HG03354 (cell line): ENCODE results near the gene SLC9B1.
A peak's percentile ranks its signal among the peaks of the same experiment; 100 is the strongest.
"Not testable (repeated sequence)": the region's sequence is repeated elsewhere in the genome, so short reads cannot be mapped to it uniquely, and the experiment has no call there.

Experiments used
- ATAC-seq: cut with Tn5 transposase; IDR thresholded peaks from one replicate; pipeline ENCODE4 v1.9.1; 2021; ENCODE audit warnings: mild to moderate bottlenecking; ENCODE audit not compliant: unreplicated experiment, poor library complexity, severe bottlenecking

Gene SLC9B1

DNA sequence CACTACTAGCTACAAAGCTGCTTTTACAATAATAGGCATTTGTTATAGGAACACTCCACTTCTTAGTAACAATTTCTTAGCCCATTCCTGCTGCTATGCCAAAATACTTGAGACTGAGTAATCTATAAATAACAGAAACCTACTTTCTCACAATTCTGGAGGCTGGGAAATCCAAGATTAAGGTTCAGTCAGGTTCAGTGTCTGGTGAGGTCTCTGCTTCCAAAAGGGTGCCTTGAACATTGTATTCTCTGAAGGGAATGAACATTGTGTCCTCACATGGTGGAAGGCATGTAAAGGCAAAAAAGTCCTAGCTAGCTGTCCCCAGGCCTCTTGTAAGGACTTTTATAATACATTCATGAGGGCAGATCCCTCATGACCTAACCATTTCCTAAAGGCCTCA is 7.0 kb downstream of the SLC9B1 start:
- ATAC-seq = no peak

DNA sequence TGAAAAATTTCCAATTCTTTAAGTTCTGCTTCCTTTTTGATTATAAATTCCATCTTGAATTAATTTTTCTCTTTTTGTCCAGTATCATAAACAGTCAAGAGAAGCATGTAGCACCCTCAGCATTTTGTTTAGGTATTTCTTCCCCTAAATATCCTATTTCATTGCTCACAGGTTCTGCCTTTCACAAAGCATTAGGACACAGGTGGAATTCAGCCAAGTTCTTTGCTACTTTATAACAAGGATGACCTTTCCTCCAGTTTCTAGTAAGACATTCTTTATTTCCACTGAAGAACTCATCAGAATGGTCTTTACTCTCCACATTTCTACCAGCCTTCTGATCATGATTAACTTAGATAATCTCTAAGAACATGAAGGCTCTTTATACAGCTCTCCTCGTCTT is 7.4 kb downstream of the SLC9B1 start:
- no peak for ATAC-seq

DNA sequence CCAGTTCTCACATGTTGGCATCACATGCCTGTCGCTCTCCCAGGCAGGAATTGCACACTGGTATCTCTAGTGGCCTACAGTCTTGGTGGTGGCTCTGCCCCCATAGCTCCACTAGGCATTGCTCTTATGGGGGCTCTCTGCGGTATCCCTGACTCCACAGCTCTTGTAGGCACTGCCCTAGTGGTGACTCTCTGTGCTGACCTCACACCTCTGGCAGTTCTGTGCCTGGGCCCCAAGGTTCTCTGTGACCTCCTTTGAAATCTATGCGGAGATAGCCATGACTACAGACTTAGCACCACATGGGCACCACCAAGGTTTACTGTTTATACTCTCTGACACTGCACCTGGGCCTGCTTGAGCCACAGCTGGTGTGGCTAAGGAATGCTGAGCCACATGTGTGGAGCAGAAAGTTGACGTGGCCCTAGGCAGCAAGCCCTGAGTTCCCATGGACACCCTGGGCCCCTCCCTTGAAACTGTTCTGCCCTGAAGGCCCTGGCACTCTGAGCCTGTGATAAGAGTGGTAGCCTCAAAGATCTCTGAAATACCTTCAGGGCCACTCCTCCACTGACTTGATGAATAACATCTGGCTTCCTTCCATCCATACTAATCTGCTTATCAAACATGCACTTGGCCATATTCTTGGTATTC is 8.0 kb downstream of the SLC9B1 start:
- no peak for ATAC-seq

DNA sequence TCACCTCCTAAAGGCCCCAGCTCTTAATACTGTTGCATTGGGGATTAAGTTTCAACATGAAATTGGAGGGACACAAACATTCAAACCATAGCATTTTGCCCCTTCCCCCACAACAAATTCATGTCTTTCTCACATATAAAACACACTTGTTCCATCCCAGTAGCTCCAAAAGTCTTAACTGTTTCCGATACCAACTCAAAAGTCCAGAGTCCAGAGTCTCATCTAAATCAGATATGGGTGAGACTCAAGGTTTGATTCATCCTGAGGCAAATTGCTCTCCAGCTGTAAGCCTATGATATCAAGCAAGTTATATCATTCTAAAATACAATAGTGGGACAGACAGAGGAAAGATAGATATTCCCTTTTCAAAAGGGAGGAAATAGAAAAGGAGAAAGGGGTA is 8.7 kb downstream of the SLC9B1 start:
- no peak for ATAC-seq

DNA sequence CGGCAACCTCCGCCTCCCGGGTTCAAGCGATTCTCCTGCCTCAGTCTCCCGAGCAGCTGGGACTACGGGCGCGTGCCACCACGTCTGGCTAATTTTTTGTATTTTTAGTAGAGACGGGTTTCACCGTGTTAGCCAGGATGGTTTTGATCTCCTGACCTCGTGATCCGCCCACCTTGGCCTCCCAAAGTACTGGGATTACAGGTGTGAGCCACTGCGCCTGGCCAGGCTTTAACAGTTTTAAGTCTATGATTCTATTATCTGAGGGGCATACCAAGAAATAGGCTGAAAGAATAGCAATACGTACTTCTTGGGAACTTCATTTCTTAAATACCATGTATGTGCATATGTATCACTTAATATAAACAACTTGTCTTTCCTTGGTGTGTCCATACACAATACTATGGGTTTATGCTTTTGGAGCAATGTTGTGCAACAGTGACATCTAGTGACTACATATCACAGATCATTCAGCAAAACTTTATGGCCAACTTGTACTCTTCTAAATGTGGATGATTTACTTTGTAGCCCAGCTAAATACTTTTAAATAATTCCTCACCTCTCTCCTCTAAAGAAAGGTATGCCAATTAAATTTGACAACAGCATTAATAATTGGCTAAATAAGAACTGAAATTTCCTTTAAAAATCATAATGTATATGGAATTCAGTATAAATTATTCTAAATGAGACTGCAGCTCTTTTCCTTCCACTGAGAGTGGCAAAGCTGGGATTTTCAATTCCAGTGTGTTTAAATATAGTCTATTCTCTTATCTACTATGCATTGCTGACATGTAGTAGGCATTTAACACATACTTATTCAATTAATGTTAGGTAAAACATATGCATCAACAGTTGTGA is 10.4 kb downstream of the SLC9B1 start:
- peak; percentile 91 for ATAC-seq

DNA sequence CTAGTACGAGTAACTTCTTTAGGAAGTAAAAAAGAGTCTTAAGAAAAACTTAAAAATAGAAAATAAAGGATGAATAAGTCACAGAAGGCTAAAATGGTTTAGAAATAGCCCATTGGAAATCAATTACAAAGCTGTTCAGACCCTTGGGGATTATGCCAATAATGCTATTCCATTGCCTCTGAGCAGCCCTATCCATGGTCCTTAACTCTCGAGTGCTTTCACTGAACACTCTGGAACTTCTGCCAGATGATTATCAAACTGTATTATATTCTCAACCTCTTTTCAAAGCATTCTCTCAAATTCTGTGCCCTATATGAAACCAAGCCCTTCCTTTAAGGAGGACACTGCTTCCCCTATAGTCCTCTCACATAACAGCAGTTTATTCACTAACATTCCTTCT is 17.0 kb downstream of the SLC9B1 start:
- no peak for ATAC-seq

DNA sequence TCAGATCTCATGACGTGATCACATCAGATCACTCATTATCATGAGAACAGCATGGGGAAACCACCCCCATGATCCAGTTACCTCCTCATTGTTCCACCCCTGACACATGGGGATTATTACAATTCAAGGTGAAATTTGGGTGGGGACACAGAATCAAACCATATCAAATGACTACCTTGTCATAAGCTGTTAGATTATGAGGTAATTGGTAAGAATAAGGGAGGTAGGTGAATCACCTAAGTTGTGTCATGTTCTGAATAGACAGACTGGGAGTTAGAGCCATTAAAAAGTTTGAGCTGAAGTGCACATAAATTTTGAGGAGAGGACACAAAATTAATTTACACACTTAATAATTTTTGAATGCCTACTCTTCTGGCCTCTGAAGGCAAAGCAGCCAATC is 24.7 kb downstream of the SLC9B1 start:
- ATAC-seq = no peak

DNA sequence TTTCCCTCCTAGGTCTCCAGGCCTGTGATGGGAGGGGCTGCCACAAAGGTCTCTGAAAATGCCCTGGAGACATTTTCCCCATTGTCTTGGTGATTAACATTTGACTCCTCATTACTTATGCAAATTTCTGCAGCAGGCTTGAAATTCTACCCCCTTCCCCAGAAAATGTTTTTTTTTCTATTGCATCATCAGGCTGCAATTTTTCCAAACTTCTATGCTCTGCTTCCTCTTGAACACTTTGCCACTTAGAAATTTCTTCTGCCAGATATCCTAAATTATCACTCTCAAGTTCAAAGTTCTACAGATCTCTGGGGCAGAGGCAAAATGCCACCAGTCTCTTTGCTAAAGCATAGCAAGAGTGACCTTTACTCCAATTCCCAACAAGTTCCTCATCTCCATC is 25.5 kb downstream of the SLC9B1 start:
- ATAC-seq = not testable (repeated sequence)

DNA sequence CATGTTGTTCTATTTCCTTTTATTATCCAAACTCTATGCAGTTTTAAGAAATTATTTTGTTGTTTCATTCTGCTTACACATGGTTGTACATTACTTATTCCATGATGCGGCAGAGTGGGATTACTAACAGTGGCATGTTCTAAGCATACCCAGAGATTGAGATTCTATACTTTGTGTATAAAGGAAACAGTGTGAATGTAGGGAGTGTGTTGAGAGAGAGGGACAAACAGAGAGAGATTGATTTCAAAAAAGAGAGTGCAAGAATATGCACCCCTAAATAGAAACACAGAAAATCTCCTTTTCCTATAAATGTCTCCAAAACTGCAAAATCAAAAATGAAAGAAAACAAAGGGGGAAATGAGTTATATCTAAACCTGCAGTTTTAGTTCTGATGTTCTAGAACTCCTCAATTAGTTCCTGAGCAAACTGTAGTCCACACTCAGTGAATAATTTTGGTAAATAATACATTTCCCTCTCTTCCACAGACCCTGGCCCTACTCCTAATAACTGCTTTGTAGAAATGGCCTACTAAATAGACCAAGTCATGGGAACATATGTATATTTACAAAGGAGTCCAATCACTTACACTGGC is 31.0 kb downstream of the SLC9B1 start:
- ATAC-seq = no peak

DNA sequence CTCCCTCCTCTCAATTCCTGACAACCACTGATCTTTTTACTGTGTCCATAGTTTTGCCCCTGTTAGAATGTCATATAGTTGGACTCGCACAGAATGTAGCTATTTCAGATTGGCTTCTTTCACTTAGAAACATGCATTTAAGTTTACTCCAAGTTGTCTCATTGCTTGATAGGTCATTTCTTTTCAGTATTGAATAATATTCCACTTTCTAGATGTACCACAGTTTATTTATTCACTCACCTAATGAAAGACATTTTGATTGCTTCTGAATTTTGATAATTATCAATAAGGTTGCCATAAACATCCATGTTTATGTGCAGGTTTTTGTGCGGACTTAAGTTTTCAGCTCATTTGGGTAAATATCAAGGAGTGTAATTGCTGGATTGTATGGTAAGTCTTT is 38.5 kb downstream of the SLC9B1 start:
- no peak for ATAC-seq

DNA sequence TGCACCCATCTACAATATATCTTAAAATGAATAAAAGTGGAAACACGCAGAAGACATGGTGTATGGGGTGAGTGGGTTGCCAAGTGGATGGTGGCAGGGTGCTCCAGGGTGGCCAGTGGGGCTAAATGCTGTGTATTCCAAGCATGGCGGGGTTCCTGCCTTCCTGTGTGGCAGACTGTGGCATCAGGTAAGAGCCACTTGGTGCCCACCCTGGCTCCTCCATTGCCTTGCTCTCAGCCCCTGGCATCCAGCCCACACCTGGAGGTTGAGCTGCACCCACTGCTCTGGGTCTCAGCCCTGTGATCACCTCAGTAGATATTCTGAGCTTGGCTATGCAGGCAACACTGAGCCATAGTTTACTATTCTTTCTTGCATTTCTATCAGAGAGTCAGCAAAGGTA is 57.7 kb downstream of the SLC9B1 start:
- ATAC-seq = not testable (repeated sequence)

DNA sequence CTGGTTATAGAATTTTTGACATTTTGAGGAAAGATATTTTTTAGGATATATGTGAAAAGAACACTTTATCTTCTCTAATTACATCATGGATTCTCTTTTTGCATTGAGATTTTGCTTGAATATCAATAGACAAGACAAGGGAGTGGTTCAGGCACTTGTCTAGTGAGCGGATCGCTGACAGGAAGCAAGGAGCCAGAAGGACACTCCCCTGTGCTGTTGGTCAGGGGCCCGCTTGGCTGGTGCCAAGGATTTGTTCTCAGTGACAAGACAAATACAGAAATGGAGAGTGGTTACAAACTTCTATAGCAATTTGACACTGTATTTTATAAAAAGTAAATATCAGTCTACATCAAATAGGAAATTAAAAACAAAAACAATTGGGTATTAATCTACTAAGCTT is 60.0 kb downstream of the SLC9B1 start:
- ATAC-seq = no peak

DNA sequence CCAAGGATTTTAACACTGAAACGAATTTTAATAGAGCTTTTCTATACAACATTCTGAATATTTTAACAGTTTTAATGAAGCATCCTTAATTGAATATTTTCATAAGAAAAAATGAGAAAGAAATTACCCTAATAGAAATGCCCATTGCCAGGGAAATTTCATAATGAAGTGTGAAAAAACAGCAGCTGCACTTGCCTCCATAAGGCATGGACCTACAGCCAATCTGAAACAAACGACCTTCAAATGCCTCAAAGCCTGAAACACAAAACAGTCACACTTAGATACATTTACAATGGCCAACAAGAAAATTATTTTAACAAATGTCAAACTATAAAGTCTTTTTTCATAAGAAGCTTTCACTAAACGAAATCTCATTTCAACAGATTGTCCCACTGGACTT is 74.4 kb downstream of the SLC9B1 start:
- no peak for ATAC-seq

DNA sequence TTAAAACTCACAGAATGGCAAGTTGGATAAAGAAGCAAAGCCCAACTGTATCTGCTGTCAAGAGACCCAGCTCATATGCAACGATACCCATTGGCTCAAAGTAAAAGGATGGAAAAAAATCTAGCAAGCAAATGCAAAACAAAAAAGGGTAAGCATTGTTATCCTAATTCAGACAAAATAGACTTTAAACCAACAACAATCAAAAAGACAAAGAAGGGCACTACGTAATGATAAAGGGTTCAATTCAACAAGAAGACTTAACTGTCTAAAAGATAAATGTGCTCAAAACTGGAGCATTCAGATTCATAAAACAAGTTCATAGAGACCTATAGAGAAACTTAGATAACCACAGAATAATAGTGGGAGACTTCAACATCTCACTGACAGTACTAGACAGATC is 81.4 kb downstream of the SLC9B1 start:
- ATAC-seq = not testable (repeated sequence)

DNA sequence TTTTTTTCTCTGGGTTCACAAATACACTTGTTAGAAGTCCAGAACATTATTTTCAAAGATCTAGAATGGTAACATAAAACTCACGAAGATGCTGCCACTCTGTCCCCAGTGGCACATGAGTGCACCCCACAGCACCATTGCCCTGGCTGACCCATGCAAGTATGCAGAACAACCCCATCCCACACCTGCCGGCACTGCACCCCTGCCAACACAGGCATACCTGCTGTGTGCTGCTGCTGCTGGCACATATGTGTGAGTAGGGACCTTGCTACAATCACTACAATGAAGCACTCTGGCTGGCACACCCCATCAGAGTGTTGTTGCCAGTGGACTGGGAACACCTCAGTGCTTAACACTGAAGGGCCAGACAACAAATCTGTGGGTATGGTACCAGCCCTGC is 83.8 kb downstream of the SLC9B1 start:
- no peak for ATAC-seq

DNA sequence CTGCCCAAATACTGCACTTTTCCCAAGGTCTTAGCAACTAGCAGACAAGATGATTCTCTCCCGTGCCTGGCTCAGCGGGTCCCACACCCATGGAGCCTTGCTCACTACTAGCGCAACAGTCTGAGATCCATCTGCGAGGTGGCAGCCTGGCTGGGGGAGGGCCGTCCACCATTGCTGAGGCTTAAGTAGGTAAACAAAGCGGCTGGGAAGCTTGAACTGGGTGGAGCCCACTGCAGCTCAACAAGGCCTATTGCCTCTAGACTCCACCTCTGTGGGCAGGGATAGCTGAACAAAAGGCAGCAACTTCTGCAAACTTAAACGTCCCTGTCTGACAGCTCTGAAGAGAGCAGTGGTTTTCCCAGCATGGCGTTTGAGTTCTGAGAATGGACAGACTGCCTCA is 99.8 kb downstream of the SLC9B1 start:
- ATAC-seq = not testable (repeated sequence)

DNA sequence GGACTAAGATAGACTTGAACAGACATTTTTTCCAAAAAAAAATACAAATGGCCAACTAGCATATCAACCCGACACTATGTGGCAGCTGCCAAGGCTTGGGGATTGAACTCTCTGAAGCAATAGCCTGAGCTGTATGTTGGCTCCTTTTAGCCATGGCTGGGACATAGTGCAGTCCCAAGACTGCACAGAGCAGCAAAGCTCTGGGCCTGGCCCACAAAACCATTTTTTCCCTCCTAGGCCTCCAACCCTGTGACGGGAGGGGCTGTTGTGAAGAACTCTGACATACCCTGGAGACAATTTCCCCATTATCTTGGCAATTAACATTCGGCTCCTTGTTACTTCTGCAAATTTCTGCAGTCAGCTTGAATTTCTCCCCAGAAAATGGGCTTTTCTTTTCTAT is 100.6 kb downstream of the SLC9B1 start:
- no peak for ATAC-seq

DNA sequence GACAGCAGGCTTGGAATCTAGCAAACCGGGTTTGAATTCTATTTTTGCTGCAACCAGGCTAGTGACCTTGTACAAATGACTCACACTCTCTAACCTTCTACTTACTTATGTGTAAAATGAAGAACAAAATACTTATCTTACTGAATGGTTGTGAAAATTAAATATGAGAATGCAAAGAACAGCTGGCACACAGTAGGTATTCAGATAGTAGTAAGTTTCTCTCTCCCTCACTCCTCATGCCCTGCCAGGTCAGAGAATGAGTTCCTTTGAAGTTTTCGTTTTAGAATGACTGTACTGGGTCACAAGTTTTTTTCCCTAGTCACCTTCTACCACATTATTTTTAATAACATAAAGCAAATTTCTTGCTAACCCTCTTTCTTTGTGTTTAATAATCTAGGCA is 117.7 kb downstream of the SLC9B1 start:
- no peak for ATAC-seq

DNA sequence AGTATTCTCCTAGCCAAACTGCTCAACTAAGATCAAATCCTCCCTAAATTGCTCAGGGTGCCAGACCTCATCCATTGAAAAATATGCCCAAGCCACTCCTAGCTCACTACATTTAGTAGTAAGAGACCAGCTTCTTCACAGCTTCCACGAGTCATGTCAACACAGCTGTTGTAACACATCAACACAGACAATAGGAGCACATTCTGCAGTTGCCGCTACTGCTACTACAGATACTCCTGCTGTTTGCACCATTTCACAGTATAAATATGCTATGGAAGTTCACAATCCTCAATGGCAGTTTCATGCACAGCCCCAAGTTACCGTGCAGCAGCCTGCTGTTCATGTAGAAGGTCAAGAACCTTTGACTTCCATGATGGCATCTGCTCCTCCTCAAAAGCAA is 121.9 kb downstream of the SLC9B1 start:
- not testable (repeated sequence) for ATAC-seq

DNA sequence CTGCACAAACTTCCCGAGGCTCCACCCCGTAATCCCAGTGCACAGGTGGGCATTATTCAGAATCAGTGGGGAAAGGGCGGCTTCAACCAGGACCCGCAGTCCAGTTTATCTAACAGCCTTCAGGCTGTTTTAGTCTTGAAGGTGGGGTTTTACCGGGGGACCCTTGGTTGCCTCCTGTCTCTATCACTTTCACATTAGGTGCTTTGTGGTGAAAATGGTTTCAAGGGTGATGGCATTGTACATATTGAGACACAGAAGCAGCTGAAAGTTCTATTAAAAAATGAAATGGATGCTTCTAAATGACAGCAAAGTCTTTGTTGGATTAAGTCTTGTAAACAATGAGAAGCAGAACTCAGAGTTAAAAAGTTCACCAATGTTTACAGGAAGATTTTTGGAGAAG is 123.0 kb downstream of the SLC9B1 start:
- not testable (repeated sequence) for ATAC-seq

DNA sequence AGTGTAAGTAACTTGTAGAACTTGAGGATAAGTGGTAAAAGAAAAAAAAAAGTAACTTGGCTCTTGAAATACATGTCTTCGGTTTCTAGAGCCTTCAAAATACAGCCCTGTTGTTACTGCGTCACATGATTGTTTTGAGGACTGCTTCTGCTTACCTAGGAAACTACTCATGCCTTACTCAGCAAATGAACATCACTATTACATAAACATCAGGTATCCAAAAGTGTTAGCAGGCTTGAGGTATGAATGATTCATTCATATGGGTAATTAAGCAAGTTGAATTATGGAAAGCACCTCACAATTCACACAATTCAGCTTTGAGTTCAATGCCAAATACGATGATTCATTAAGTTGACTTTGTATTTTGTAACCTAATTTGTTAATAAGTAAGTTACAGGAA is 129.6 kb downstream of the SLC9B1 start:
- ATAC-seq = not testable (repeated sequence)
